HG03196 (cell line): ENCODE measurements around the gene BMPR1B.
A peak's percentile ranks its signal among the peaks of the same experiment; 100 is the strongest.

Experiments
- ATAC-seq: cut with Tn5 transposase; IDR thresholded peaks from one replicate; pipeline ENCODE4 v1.9.1; 2021; ENCODE audit not compliant: unreplicated experiment

Gene BMPR1B

DNA sequence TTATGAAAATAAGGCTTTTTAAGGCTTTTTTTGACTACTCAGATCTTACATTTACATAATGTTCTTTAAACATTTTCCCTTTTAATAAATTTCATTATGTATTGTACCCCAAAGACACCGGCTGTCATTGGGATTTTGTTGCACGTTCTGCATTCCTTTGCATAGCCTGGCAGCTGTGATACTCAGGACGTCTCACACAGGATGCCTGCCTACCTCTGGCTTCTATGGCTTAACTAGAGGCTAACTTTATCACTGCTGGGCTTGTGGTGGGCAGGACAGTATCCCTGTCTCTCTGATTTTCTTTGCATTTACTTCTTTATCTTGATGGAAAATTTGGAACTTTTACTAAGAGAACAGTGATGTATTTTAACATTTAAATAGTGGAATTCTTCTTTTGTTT lies 147.8 kb downstream of the BMPR1B start:
- no peak for ATAC-seq

- ATAC-seq: no peak
These were observed 151.9 kb downstream of the BMPR1B start for GRCh38 chr4:94909645-94910044.

DNA sequence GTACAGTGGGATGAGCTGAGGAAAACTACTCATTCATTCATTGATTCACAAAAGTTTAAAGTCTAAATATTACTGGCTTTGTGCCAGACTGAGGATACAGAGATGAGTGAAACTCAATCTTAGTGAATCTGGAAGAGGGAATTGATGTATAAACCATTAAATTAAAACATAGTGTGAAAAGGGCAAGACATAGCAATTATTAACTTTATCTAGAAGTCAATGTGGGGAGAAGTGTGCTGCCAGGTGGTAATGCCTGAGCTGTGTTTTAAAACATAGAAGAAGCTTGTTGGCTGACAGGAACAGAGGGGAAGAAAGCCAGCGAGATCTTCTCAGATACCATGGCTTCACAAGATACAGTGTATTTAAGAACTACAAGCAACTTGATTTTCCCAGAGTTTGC lies 153.4 kb downstream of the BMPR1B start:
- peak; percentile 41 for ATAC-seq

DNA sequence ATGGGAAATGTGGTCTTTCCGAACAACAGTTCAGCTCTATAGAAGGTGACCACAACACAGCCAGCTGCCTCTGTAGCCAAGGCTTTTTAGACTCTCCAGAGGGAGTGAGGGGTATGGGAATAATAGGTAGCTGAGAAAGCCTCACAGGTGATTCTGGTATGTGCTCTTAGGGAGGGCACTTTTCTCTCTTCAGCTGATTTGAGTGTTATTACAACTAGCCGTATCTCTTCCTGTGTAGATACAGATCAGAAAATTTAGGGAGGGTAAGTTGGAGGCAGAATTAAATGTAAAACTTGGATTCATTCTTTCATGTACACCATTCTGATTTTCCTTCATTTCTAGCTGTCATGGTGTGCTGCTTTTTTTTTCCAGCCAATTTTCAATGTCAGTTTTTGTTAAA lies 154.9 kb downstream of the BMPR1B start:
- ATAC-seq: no peak

GRCh38 chr4:94913316-94913715 lies 155.6 kb downstream of the BMPR1B start:
- ATAC-seq: peak; percentile 78

DNA sequence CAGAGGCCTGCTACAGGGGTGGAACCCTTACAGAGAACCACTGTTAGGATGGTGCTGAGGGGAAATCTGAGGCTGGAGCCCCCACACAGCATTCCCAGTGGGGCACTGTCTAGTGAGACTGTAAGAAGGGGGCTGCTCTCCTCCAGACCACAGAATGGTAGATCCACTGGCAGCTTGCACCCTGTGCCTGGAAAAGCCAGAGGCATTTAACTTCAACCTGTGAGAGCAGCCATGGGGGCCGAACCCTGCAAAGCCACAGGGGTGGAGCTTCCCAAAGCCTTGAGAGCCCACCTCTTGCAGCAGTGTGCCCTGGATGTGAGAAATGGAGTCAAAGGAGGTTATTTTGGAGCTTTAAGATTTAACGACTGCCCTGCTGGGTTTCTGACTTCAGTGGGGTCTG lies 159.4 kb downstream of the BMPR1B start:
- ATAC-seq: no peak

DNA sequence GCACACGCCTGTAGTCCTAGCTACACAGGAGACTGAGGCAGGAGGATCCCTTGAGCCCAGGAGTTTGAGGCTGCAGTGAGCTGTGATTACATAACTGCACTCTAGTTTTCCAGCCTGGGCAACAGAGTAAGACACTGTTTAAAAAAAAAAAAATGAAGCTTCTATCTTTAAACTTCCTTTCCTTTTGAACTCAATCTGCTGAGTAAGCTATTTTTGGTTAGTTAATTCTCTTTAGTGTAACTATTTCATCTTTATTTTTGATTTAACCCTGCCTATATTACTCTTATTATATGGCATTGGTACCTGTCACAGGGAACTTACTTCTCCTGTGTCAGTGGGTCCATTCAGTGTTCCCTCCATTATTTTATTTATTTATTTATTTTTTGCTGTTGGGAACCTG lies 160.8 kb downstream of the BMPR1B start:
- ATAC-seq: no peak

- no peak for ATAC-seq
These were observed 162.6 kb downstream of the BMPR1B start for GRCh38 chr4:94920369-94920768.

DNA sequence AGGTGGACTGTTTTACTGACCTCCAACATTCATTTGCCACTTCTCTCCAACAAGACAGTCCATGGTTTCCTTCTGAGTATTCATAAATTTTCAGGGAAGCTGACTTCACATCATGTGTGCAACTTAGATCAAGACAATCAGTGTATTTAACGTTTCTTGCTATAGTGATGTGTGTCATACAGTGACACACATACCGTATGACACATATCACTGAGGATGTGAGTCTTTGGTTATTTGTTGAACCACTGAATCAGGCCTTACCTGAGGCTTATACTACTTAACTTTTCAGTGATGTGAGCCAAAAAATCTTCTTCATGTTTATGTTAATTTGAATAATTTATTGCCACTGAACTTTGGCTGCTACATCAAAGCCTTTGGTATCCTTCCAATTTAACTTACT lies 166.8 kb downstream of the BMPR1B start:
- ATAC-seq: no peak

GRCh38 chr4:94925764-94926347 lies 168.1 kb downstream of the BMPR1B start:
- ATAC-seq: no peak

DNA sequence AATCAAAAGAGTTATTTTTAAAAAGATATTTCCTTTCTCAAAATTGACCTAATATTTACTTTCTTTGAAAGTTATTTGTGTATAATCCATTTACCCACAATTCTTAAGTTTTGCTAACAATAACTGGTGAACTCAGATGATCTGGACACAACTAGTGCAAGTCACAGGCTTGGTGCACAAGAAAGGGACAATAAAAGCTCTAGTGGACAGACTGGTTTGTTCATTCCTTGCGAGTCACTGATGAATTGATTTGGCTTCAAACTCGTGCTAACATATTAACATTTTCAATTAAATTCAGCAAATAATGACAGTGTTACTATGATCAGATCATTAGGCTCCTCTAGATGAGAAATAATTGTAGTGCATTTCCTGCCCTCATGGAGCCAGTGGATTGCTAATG lies 169.2 kb downstream of the BMPR1B start:
- no peak for ATAC-seq

DNA sequence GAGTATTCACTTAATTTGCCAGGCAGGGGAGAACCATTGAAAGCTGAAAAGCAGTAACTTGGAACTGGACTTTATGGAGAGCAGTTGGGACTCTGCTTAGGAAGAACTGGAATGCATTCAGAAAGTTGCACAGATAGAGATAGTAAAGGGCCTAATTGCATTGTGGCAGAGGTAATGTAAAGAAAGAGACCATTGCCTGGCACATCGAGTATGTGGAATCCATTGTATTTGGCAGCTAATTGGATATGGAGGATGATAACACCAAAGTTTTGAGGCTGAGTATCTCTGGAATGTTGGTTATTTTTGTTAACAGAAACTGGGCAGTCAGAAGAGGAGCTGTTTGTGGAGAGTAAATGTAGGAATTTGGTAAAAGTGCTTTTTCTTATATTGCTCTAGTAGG lies 169.9 kb downstream of the BMPR1B start:
- ATAC-seq: no peak

GRCh38 chr4:94929696-94930095 lies 171.9 kb downstream of the BMPR1B start:
- no peak for ATAC-seq

DNA sequence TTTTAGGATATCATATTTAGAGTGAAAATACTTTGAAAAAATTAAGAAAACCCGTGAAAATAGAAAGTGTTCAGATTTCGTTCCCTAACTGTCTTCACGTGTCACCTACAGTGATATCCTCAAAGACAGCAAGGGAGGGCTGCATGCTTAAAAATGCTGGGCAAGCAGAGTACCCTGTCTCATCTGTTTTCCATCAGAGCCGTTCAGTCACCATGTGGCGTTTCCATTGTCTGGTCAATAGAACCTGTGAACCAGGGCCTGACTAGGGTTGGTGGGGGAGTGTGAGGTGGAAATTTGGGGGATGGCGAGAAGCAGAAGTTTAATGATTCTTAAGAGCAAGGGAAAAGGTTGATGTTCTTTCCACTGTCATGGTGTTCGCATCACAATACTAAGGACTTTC lies 173.9 kb downstream of the BMPR1B start:
- no peak for ATAC-seq

- no peak for ATAC-seq
These were observed 174.6 kb downstream of the BMPR1B start for GRCh38 chr4:94932366-94932765.

- ATAC-seq: no peak
These were observed 176.0 kb downstream of the BMPR1B start for GRCh38 chr4:94933799-94934198.

GRCh38 chr4:94934201-94934600 lies 176.4 kb downstream of the BMPR1B start:
- no peak for ATAC-seq

- ATAC-seq: no peak
These were observed 177.1 kb downstream of the BMPR1B start for GRCh38 chr4:94934864-94935263.

DNA sequence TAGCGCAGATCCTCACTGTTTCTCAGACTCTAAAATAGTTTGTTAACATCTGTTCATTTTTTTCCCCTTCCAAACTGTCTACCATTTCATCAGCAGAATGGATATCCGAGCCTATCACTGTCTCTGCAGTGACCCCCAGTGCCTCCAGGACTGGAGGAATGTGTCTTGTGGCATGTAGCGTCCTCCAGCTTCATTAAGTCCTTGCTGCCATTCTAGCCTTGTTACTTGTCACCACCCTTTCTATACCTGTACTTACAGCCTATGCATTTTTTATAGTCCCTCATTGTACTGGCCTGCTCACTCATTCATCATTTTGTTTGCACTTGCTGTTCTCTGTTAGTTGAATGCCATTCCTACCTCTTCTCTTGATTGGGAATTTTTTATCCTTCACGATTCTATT lies 179.1 kb downstream of the BMPR1B start:
- no peak for ATAC-seq

DNA sequence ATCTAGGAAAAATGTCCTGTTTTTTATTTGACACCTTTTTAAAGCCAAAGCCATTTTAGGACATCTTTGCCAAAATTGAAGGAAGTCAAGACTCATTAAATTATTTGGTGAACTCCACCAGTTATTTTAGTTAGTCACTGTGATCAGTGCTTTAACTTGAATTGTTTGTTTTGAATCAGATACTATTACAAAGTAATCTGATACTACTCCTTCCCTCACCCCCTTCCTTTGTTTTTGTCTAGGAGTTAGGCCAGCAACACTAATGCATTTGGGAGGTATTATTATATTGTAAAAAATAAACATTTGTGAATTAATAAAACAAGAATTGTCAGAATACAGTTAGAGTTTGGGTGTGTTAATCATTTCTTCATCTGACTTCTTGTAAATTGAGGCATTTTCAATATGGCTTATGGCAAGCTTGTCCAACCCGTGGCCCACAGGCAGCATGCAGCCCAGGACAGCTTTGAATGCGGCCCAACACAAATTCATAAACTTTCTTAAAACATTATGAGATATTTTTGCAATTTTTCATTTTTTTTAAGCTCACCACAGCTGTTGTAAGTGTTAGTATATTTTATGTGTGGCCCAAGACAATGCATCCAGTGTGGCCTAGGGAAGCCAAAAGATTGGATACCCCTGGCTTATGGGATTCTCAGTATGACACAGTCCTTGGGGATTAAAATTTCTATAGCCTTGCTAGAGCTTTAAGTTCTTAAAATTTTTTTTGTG lies 182.2 kb downstream of the BMPR1B start:
- ATAC-seq: no peak

DNA sequence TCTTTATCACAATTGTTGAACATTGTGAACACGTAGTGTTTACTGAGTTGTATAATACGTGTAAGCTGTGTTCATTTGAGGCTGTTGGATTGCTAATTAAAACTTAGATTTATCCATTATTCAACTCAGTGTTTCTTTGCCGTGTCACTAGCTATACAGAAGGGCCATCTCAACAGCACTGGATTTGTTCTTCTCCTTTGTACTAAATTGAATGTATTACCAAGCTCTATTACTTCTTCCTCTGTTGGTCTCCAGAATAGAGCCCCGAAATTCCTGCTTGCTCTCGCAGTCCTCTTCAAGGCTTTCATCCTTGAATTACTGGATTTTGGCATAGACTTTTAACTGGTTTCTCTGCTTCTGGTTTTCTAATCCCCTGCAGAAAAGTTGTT lies 182.8 kb downstream of the BMPR1B start:
- ATAC-seq: no peak

DNA sequence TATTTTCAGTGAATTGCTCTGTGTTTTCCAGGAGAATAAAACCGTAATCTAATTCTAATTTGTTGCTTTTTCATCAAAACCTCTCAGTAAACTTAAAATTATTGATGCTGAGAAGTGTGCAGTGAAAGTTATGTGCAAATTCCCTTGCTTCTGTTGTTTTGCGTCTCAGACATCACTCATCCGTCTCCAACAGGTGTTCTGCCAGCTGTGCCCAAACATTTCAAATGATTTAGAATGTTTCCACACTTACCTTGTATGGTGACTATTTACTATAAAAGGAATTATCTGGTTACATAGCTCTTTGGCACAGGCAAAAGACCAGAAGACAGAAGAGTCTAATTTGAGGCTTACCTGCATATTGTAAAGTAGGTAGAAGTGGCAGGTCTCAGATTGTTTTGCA lies 184.0 kb downstream of the BMPR1B start:
- ATAC-seq: no peak

- ATAC-seq: no peak
These were observed 187.0 kb downstream of the BMPR1B start for GRCh38 chr4:94944726-94945125.
